Glomerular visceral epithelial cell (primary cell): ENCODE results near the gene MATCAP1.

Source experiments
- DNase-seq: peaks from one replicate; pipeline ENCODE4 v3.0.0-alpha.2; 2016; ENCODE audit errors: extremely low spot score

Gene MATCAP1

GRCh38 chr16:67128417-67128816, 55.3 kb downstream of the MATCAP1 start:
- no peak for DNase-seq
